A673 (cell line): Measurements from ENCODE around the gene CUBN. TPM values are rescaled to one million over a fixed set of nuclear protein-coding genes. Genes with fewer than 3 reads are reported as not detected.

ENCODE experiments used
- BruUV-seq: library from RNA; stranded (reverse); fragments of 400-500 nt; replicated peaks from 2 replicates; lab custom pipeline; 2021; lab: Mats Ljungman, UMichigan
- CTCF ChIA-PET: fragments of 300-600 bp; sonication (Branson Sonifier 250); formaldehyde crosslinking; loops from one replicate; lab custom pipeline; 2022; ENCODE audit warnings: antibody characterized with exemption; lab: Charles Lee
- POLR2A ChIA-PET: fragments of 300-600 bp; sonication (Branson Sonifier 250); formaldehyde crosslinking; loops from one replicate; lab custom pipeline; 2022; ENCODE audit warnings: antibody characterized with exemption; ENCODE audit not compliant: low non-redundant PET; lab: Charles Lee
- DNase-seq: peaks from one replicate; pipeline ENCODE4 v3.0.0-alpha.2; 2015; ENCODE audit warnings: low spot score
- H3K27ac ChIP-seq: fragments of 200-600 bp; sonication (generic); 2 replicates; pipeline ENCODE4 v1.5.1; 2016; ENCODE audit warnings: mixed run types, low read depth, mild to moderate bottlenecking, mixed read lengths, antibody characterized with exemption, low read length; ENCODE audit not compliant: poor library complexity, severe bottlenecking
- H3K27me3 ChIP-seq: fragments of 200-600 bp; sonication (generic); replicated peaks from 2 replicates; pipeline ENCODE4 v1.6.1; 2017; ENCODE audit warnings: mixed run types, low read depth, mild to moderate bottlenecking, mixed read lengths, antibody characterized with exemption, low read length; ENCODE audit not compliant: insufficient read depth, poor library complexity
- H3K36me3 ChIP-seq: fragments of 200-600 bp; sonication (generic); 2 replicates; pipeline ENCODE4 v1.6.1; 2016; ENCODE audit warnings: mixed run types, mild to moderate bottlenecking, mixed read lengths, antibody characterized with exemption, low read length; ENCODE audit not compliant: insufficient read depth, poor library complexity, severe bottlenecking
- H3K4me1 ChIP-seq: fragments of 200-600 bp; sonication (generic); 2 replicates; pipeline ENCODE4 v1.6.1; 2017; ENCODE audit warnings: mixed run types, mild to moderate bottlenecking, mixed read lengths, antibody characterized with exemption, low read length; ENCODE audit not compliant: insufficient read depth, poor library complexity, severe bottlenecking
- H3K4me3 ChIP-seq: fragments of 200-600 bp; sonication (generic); 2 replicates; pipeline ENCODE4 v1.5.1; 2016; ENCODE audit warnings: low read depth, mixed run types, mild to moderate bottlenecking, mixed read lengths, low read length; ENCODE audit not compliant: poor library complexity, severe bottlenecking
- H3K9me3 ChIP-seq: fragments of 200-600 bp; sonication (generic); 2 replicates; pipeline ENCODE4 v1.6.1; 2016; ENCODE audit warnings: mixed run types, low read depth, mild to moderate bottlenecking, mixed read lengths, antibody characterized with exemption, low read length; ENCODE audit not compliant: poor library complexity, severe bottlenecking
- EZH2 ChIP-seq: fragments of 200-600 bp; sonication (generic); IDR thresholded peaks from 2 replicates; pipeline ENCODE4 v1.6.1; 2017; ENCODE audit warnings: borderline replicate concordance, low read depth, mild to moderate bottlenecking, mixed read lengths, antibody characterized with exemption, low read length; ENCODE audit not compliant: poor library complexity, severe bottlenecking
- intact Hi-C: fragments of 100-400 bp; cut with micrococcal nuclease; formaldehyde crosslinking; loops from one replicate; pipeline ENCODE4 v1.10.0; 2022; ENCODE audit not compliant: unreplicated experiment
- total RNA-seq: library from RNA; stranded (reverse); gene quantifications from 2 replicates; pipeline ENCODE4 v1.2.3, GENCODE V29; 2021
- TF ChIP-seq, protein P1 (sequence below): fragments of 300-800, 200-600 bp; sonication (generic); conservative IDR thresholded peaks from 2 replicates; pipeline ENCODE4 v1.5.1; 2017; ENCODE audit warnings: low read depth, mild to moderate bottlenecking, antibody characterized with exemption, low read length, moderate library complexity, mixed read lengths

CUBN gene
- total RNA-seq, 1 experiment from 2014 or later: 3.4 TPM

DNA sequence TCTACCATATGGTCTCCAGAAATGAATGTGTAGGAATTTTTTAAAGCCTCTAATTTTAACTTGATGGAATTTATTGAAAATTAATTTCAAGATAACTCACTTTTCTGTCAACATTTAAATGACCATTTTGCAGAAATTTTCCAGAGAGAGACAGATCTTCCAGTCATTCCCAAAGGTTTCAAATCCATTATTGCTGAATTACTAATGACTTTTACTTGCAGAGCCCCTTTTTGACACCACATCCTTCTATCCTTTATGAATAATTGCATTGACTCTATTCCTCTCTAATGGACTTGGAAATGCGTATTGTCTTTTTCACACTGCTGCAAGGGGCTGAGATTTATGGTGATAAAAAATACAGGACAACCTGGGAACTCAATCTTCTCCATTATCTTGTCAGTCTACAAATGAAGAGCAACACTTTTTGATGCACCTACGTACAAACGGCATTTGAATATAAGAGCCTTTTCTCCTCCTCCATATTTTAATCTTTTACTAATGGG, 42.7 kb downstream of the CUBN start:
- no TSS peak for BruUV-seq
- H3K4me3 ChIP-seq: no peak overlapping the region
- no peaks in the 10 kb centered on the region for H3K27me3 ChIP-seq
- no peak for TF ChIP-seq EZH2
- TF ChIP-seq, protein P1, sequence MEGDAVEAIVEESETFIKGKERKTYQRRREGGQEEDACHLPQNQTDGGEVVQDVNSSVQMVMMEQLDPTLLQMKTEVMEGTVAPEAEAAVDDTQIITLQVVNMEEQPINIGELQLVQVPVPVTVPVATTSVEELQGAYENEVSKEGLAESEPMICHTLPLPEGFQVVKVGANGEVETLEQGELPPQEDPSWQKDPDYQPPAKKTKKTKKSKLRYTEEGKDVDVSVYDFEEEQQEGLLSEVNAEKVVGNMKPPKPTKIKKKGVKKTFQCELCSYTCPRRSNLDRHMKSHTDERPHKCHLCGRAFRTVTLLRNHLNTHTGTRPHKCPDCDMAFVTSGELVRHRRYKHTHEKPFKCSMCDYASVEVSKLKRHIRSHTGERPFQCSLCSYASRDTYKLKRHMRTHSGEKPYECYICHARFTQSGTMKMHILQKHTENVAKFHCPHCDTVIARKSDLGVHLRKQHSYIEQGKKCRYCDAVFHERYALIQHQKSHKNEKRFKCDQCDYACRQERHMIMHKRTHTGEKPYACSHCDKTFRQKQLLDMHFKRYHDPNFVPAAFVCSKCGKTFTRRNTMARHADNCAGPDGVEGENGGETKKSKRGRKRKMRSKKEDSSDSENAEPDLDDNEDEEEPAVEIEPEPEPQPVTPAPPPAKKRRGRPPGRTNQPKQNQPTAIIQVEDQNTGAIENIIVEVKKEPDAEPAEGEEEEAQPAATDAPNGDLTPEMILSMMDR: no peak
- intact Hi-C loops: no loop called here
- no peak overlapping the region for H3K27ac ChIP-seq
- H3K4me1 ChIP-seq: no peaks in the 10 kb centered on the region
- CTCF ChIA-PET: no interaction called here
- DNase-seq: no peak
- H3K9me3 ChIP-seq: no peaks in the 10 kb centered on the region
- H3K36me3 ChIP-seq: no peaks in the 10 kb centered on the region
- POLR2A ChIA-PET: no interaction called here

DNA sequence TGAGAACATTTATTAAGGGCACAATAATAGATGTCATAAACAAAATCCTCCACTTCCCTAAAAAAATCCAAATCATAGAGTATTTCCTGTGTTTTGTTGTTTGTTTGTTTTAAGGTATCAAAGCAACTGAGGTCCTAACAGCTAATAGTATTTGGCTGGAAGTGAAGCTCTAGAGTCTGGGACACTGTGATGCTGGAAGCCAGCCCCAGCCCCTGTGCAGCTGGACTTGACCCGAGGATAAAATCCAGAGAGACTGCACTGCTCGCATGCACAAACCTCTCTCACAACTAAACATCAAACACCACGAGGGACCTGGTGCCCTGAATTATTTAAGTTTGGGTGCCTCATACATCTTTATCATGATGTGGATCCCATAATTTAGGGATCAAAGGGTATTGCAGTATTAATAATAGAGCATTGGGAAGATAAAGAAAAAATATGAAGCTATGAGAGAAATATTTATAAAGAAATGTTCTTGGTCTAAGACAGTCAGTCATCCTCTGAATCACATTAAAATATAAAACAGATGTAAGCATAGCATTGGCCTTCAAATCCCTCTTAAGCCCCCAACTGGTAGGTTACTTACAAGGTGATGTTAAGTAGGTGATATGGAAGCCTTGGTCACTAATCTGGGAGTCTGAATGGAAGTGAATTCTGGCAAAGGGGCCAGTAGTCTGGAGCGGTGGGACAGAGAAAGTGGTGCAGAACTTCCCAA, 44.4 kb downstream of the CUBN start:
- no peak for TF ChIP-seq EZH2
- TF ChIP-seq, protein P1: no peak
- ChIA-PET CTCF (no interaction called here), POLR2A (no interaction called here)
- Histone ChIP-seq H3K27me3 (no peaks in the 10 kb centered on the region), H3K4me1 (no peaks in the 10 kb centered on the region), H3K4me3 (no peak overlapping the region), H3K36me3 (no peaks in the 10 kb centered on the region), H3K27ac (no peak overlapping the region), H3K9me3 (no peaks in the 10 kb centered on the region)
- intact Hi-C loops: no loop called here
- no peak for DNase-seq
- no TSS peak for BruUV-seq

DNA sequence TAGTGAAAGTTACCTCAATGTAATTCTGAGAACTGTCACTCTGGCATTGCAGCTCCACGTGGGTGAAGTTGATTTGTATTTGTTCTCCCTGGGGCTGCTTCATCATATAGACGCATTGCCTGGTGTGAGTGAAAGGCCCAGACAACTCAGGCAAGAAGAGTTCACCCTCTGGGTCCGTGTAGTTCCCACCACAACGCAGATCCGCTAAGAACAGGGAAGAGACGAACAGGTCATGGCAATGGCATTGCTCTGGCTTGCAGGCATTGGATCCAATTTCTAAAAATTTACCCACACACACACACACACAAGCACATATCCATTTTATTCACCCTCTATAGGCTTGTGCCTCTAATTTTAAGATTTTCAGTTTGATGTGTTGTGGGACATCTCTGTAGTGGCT, 45.4 kb downstream of the CUBN start:
- no peaks in the 10 kb centered on the region for H3K9me3 ChIP-seq
- CTCF ChIA-PET: no interaction called here
- no peaks in the 10 kb centered on the region for H3K4me1 ChIP-seq
- H3K27ac ChIP-seq: no peak overlapping the region
- H3K4me3 ChIP-seq: no peak overlapping the region
- H3K27me3 ChIP-seq: no peaks in the 10 kb centered on the region
- no peak for DNase-seq
- no TSS peak for BruUV-seq
- H3K36me3 ChIP-seq: no peaks in the 10 kb centered on the region
- TF ChIP-seq EZH2: no peak
- TF ChIP-seq, protein P1: no peak
- POLR2A ChIA-PET: no interaction called here
- intact Hi-C loops: no loop called here
